CD4-positive, alpha-beta T cell treated with Interleukin-17A for 4 hours (primary cell): ENCODE measurements around the gene SLC1A5.
A peak's percentile ranks its signal among the peaks of the same experiment; 100 is the strongest.
"Not testable (repeated sequence)": the region's sequence is repeated elsewhere in the genome, so short reads cannot be mapped to it uniquely, and the experiment has no call there.

ENCODE experiments used
- DNase-seq: peaks from one replicate; pipeline ENCODE4 v3.0.0-alpha.2; 2020; ENCODE audit warnings: mixed read lengths

The SLC1A5 gene

DNA sequence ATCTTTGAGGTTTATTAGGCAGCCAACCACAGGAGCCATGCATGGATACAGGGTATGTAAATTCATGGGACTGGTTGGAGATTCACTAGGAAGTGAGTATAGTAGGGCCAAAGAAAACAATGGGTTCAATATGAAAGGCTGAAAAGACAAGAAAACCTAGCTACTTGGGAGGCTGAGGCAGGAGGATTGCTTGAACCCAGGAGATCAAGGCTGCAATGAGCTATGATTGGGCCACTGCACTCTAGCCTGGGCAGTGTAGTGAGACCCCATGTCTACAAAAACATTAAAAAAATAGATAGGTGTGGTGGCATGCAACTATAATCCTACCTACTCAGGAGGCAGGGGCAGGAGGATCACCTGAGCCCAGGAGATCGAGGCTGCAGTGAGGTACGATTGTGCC, 10.3 kb upstream of the SLC1A5 start:
- DNase-seq, result no peak

DNA sequence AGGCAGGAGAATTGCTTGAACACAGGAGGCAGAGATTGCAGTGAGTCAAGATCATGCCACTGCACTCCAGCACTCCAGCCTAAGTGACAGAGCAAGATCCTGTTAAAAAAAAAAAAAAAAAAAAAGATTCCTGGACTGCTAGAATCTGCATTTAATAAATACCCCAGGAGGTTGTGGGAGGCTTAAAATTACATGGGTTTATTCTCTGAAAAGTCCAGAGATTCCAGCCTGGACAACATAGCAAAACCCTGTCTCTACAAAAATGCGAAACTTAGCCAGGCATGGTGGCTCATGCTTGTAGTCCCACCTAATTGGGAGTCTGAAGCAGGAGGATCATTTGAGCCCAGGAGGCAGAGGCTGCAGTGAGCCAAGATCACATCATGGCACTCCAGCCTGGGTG, 9.5 kb upstream of the SLC1A5 start:
- no peak for DNase-seq

DNA sequence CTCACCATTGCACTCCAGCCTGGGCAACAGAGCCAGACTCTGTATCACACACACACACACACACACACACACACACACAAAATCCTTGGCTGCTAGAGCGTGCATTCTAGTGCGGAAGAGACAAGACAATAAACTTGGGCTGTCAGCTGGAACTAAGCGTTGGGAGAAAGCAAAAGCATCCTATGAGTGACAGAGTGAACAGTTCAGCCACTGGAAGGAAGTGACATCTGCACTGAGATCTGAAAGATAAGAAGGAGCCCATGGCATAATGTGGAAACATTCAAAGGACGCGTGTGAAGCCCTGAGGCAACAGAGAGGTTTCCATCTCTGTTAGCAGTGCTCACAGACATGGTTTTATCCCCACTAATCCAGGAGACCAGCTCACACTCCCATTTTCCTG, 3.5 kb upstream of the SLC1A5 start:
- DNase-seq, result peak; percentile 25

- DNase-seq, result no peak
Measured at GRCh38 chr19:46789371-46789770, 977 bp upstream of the SLC1A5 start.

DNA sequence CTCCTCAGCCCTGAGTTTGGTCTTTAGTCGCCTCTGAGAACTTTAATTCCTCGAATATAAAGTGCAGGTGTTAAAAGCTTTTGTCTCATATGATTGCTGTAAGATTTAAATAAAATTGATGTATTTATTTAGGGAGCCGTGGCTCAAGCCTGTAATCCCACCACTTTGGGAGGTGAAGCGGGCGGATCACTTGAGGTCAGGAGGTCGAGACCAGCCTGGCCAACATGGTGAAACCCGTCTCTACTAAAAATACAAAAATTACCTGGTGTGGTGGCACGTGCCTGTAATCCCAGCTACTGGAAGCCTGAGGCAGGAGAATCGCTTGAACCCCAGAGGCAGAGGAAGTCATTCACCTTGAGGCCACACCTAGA, 559 bp upstream of the SLC1A5 start:
- no peak for DNase-seq

GRCh38 chr19:46787331-46788261, 798 bp downstream of the SLC1A5 start:
- DNase-seq, result peak; percentile 52

GRCh38 chr19:46787040-46787330, 1.4 kb downstream of the SLC1A5 start:
- DNase-seq, result no peak

DNA sequence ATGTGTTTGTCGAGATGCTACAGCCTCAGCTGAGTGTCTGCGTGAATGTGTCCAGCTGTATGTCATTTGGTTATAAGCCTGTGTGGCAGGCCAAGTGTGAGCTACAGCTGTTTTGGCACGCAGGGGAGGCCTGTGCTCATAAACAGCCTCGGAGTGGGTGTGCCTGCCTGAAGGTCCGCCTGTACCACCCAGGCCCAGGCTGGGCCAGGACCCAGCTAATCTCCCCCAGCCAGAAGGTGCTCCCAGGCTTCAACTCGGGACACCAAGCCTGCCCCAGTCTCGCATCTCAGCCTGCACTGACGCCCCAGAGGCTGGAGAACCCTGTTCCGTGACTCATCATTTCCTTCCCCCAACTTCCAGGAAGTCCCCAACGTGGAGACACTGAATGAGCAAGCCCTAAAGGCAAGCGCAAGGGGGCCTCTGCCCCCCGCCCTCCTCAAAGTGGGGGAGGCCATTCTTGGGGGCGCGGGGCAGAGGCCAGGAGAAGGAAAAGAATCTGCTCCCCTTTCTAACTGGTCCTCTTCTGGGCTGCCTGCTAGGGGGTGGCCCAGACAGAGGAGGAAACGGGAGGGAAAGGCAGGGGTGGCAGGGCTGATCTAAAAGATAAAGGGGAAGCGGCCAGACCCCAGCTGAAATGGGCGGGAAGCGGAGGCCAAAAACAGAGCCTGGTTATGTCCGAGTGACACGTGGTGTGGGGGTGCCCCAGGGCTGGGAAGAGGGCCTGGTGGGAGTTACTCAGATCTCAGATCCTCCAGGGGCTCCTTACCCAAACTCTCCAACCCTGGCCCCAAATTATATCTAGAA, 2.0 kb downstream of the SLC1A5 start:
- DNase-seq, result peak; percentile 81

GRCh38 chr19:46785980-46786235, 2.5 kb downstream of the SLC1A5 start:
- DNase-seq, result no peak

DNA sequence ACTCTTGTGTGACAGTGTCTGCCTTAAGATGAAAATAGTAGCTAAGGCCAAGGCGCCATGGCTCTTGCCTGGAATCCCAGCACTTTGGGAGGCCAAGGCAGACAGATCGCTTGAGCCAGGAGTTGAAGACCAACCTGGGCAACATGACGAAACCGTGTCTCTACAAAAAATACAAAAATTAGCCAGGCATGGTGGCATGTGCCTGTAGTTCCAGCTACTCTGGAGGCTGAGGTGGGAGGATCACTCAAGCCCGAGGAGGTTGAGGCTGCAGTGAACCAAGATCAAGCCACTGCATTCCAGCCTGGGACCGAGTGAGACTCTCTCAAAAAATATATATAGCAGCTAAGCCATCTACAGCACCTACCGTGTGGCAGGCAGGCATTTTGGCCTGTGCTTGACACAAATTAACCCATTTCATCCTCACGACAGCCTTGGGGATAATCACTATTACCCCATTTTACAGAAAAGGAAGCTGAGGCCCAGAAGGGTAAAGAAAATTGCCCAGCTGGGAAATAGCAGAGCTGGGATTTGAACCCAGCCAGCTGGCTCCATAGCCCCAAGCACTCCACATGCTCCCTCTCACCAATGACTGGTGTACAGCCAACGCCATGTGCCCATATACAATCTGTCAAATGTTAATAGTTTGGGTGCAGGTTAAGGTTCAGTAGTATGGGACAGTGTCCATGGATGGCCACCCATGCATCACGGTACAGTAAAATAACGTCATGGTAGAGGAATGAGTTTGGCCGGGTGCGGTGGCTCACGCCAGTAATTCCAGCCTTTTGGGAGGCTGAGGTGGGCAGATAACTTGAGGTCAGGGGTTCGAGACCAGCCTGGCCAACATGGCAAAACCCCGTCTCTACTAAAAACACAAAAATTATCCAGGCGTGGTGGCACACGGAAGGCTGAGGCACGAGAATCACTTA, 3.1 kb downstream of the SLC1A5 start:
- DNase-seq, result no peak

DNA sequence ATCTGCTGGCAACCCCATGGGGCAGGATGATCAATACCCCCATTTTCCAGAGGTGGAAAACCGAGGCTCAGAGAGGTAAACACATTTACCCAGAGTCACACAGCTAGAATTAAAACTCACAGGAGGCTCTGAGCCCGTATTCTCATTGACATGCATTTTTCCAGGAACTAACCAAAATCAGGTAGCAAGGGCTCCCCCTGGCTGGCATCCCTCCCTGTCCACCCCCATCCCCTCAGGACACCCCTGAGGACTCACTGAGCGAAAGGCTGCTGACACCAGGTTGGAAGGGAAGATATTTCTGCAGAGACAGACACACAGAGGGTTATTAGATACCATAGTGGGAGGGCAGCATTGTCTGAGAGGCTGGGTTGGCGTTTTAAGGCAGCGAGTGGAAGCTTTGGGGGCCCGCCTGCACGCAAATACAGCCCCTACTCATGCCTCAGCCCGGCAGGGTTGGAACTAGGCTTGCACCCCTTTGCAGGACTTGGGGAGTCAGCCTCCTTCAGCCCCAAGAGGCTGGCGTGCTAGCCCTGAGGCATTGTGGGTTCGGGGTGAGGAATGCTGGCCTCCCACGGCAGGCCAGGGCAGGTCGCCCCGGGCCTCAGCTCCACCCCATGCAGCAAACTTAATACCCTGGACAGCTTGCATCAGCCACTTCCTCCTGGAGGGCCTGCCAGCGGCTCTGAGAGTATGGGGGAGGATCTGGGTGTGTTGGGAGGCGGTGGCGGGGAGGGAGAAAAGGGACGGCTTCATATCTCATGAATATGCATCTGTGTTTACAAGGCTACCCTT, 3.9 kb downstream of the SLC1A5 start:
- peak; percentile 48 for DNase-seq

DNA sequence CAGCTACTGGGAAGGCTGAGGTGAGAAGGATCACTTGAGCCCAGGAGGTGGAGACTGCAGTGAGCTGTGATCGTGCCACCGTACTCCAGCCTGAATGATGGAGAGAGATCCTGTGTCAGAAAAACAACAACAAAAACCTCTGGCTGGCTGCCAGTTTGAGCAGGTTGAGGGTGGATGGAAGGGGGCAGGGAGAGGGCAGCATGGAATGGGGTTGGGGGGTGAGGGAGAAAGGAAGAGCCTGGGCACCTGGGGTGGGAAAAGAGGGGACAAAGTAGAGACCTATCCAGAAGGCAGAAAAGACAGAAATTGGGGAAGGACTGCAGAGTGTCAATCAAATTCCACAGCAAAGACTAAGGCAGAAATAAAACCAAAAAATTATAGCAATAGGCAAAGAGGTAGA, 4.7 kb downstream of the SLC1A5 start:
- DNase-seq, result peak; percentile 9

DNA sequence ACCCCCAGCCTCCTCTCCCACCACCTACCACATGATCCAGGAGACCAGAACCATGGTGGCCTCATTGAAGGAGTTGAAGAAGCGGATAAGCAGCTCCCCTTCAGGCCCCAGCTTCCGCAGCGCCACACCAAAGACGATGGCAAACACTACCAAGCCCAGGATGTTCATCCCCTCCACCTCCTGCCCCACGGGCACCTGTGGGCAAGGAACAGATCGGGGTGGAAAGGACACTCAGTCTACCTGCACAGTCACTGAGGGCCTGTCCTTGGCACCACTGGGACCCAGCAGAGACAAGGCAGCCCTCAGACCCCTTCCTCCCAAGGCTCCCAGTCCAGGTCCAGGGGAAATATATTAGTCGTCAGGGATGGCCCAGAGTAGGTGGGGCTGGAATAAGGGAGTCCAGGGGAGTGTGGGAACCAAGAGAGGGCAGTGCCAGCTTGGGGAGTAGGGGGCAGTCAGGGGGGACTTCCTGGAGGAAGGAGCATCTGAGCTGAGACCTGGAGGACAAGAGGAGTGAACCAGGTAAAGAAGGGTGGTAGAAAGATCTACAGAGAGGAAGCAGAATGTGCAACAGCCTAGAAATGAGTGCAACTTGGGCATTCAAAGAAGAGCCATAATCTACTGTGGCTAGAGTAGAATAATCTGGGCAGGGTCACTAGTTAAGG, 5.9 kb downstream of the SLC1A5 start:
- no peak for DNase-seq

- not testable (repeated sequence) for DNase-seq
Measured at GRCh38 chr19:46777956-46778645, 10.3 kb downstream of the SLC1A5 start.

- no peak for DNase-seq
Measured at GRCh38 chr19:46776927-46777911, 11.2 kb downstream of the SLC1A5 start.

DNA sequence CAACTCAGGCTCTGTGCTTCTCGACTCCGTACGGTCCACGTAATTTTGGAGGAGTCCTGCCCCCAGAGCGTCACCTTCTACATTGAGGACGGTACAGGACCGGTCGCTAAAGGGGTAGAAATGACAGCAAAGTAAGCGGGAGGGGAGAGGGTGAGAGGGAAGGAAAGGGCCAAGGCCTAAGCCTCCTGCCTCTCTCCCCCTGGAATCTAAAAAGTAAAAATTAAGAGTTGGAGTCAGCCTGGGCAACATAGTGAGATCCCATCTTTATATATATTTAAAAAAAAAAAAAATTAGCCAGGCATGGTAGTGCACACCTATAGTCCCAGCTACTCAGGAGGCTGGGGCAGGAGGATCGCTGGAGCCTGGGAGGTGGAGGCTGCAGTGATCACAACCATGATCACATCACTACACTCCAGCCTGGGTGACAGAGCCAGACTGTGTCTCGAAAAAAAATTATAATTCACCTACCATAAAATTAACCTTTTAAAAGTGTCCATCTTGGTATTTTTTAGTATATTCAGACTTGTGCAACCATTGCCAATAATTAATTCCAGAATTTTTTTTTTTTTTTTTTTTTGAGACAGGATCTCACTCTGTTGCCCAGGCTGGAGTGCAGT, 12.6 kb downstream of the SLC1A5 start:
- DNase-seq, result no peak

GRCh38 chr19:46773018-46773399, 15.4 kb downstream of the SLC1A5 start:
- no peak for DNase-seq

GRCh38 chr19:46772170-46773017, 16.0 kb downstream of the SLC1A5 start:
- DNase-seq, result no peak

DNA sequence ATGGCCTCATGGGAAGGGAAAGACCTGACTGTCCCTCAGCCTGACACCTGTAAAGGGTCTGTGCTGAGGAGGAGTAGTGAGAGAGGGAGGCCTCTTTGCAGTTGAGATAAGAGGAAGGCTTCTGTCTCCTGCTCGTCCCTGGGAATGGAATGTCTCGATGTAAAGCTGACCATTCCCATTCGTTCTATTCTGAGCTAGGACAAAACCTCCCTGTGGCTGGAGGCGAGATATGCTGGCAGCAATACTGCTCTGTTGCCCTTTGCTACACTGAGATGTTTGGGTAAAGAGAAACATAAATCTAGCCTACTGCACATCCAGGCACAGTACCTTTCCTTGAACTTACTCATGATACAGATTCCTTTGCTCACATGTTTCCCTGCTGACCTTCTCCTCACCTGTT, 19.6 kb downstream of the SLC1A5 start:
- DNase-seq, result not testable (repeated sequence)
